NOMO-1 treated with dmso at 0.1 percent for 144 hours (cell line): ENCODE data around the gene PITX3.
"Not testable (repeated sequence)": the region's sequence is repeated elsewhere in the genome, so short reads cannot be mapped to it uniquely, and the experiment has no call there.

Experiments
- DNase-seq: peaks from one replicate; lab custom pipeline; 2025; ENCODE audit not compliant: unreplicated experiment; lab: John Stamatoyannopoulos, UW

PITX3 gene

DNA sequence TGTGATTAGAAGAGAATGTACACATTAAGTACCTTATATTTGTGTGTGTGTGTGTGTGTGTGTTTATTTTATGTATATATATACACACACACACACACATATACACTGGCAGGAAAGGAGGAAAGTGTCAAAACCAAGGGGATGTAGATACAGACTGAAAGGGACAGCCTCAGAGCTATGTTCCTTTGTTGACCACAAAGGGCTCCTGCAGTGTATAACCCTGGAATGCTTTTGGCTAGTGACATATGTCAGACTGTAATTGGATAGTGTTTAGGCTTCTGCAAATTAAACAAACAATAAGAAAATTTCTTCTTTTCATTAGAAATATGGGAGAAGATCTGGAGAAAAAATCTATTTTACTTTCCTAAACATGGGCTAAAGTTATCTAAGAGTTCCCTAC, 19.9 kb upstream of the PITX3 start:
- DNase-seq: no peak

GRCh38 chr10:102255404-102255803, 14.1 kb upstream of the PITX3 start:
- DNase-seq: no peak

- no peak for DNase-seq
Observed at GRCh38 chr10:102254426-102254825, 13.1 kb upstream of the PITX3 start.

- not testable (repeated sequence) for DNase-seq
Observed at GRCh38 chr10:102252508-102252907, 11.2 kb upstream of the PITX3 start.

- no peak for DNase-seq
Observed at GRCh38 chr10:102247734-102248133, 6.4 kb upstream of the PITX3 start.

DNA sequence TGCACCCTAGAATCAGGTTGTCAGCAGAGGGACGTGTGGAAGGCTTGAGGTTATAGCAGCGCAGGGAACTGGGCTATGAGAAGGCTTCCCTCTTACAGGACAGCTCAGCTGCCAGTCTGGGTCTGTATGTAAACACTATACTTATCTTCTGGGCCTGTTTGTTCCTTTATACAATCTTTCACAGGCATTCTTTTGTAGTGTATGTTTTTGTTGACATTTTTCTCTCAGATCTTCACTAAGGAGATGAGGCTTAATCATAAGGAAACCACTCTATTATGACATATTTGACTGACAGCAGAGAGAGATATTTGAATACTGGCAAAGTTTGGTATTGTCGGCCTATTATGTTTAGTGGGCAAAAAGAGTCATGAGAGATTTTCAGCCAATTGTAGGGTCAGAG, 4.9 kb upstream of the PITX3 start:
- no peak for DNase-seq

GRCh38 chr10:102245932-102246251, 4.6 kb upstream of the PITX3 start:
- DNase-seq: no peak

GRCh38 chr10:102245082-102245931, 4.0 kb upstream of the PITX3 start, which contains the start of gene GBF1:
Gene GBF1 (plus strand): TSS chr10:102245532. CDS start chr10:102258939, 13,407 bp downstream.
- peak; percentile 99 for DNase-seq

DNA sequence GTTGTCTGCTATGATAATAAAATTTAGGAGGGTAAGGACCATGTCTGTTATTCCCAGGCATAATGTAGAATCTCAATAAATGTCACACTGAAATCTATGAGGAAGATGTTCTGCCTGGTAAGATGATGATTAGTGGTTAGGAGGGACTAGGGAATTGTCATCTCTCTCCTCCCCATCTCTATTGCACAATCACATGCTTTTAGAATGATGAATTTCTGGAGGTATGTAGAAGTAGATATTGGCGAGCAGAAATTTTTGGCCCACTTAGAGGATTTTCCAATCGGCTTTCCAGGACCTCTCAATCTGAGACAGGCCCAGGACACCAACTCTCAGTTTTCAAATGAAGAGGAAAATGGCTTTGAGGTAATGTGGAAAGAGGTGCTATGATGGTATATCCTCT, 2.0 kb upstream of the PITX3 start:
- DNase-seq: no peak

DNA sequence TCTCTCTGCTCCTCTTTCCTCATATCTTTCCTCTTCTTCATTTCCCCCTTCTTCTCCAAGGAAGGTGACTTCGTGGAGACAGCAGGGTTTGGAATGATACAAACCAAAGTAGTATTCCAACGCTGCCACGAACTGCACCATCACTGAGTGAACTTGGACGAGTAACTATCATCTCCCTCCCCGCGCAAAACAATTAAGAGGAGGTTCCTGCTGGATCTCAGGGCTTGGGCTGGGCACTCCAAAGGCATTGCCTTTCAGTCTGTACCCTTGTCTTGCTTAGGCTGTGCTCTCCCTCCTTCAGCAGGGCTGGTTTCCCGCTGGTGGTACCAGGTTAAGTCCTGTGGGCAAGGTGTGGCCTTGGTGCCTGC, 790 bp upstream of the PITX3 start:
- no peak for DNase-seq

GRCh38 chr10:102241032-102241443, 274 bp downstream of the PITX3 start:
- DNase-seq: no peak

GRCh38 chr10:102240467-102241031, 763 bp downstream of the PITX3 start:
- DNase-seq: no peak

GRCh38 chr10:102237711-102238252, 3.5 kb downstream of the PITX3 start:
- DNase-seq: no peak

- no peak for DNase-seq
Observed at GRCh38 chr10:102236006-102236405, 5.3 kb downstream of the PITX3 start.

DNA sequence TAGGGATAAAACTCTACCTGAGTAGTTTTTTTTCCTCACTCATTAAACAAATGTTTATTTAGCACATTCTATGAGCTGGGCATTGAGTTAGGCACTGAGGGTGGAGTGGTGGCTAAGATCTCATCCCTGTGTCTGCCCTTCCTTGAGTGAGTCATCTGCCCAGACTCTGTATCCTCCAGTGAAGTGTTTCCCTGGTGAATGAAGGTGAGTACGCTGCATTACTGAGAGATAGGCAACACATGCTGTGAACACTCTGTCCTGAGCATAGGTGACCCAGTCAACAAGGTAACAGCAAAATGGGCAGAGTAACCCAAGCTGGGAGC, 5.8 kb downstream of the PITX3 start:
- no peak for DNase-seq

GRCh38 chr10:102234888-102235597, 6.3 kb downstream of the PITX3 start:
- no peak for DNase-seq

- DNase-seq: no peak
Observed at GRCh38 chr10:102233997-102234396, 7.3 kb downstream of the PITX3 start.

DNA sequence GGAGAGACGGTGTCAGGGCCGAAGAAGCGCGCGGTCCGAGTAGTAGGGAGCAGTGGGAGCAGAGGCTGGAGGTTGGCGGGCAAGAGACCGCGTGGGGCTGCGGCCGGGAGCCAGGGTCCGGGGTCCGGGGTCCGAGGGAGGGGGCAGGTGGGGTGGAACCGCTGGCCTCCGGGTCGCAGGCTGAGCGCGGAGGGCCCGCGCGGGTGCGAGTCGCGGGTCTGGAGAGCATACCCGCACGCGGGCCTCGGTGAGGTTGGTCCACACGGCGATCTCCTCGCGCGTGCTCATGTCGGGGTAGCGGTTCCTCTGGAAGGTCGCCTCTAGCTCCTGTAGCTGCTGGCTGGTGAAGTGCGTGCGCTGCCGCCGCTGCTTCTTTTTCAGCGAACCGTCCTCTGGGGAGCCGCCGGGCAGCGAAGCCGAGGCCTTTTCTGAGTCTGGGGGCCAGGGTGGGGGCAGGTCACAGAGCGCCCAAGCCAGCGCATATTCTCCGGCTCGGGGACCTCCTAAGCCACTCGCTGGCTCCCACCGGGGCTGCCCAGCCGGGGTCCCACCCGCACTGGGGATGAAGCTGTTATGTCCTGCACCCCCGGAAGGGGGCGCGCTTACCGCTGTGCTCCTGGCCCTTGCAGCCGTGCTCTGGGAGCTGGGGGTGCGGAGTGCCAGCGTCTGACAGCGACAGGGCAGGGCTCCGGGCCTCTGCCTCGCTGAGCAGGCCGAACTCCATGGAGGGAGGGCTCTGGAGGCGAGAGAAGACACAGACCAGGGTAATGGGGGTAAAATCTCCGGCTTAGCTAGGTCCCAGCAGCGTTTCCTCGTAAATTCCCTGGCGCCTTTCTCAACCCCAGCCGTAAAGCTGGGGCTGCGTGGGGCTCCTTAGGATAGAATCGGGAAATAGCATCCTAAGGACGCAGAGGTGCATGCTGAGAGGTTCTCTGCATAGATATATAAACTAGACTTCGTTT, 9.7 kb downstream of the PITX3 start:
- DNase-seq: peak; percentile 45

GRCh38 chr10:102230861-102231356, 10.4 kb downstream of the PITX3 start:
- no peak for DNase-seq

GRCh38 chr10:102230264-102230860, 10.9 kb downstream of the PITX3 start:
- DNase-seq: no peak
